Epithelial cell of prostate (primary cell): Measurements from ENCODE around the gene TSPAN4.

ENCODE experiments used
- DNase-seq: peaks from one replicate; pipeline ENCODE4 v3.0.0-alpha.2; 2011; ENCODE audit warnings: low read depth, low spot score
- H3K27ac ChIP-seq: fragments of 450-650 bp; 2 replicates; pipeline ENCODE4 v1.5.1; 2017; ENCODE audit warnings: mild to moderate bottlenecking

The TSPAN4 gene

GRCh38 chr11:899724-900123 lies 57.1 kb downstream of the TSPAN4 start:
- no peak overlapping the region for H3K27ac ChIP-seq
- no peak for DNase-seq

GRCh38 chr11:900545-900944 lies 57.9 kb downstream of the TSPAN4 start:
- no peak overlapping the region for H3K27ac ChIP-seq
- no peak for DNase-seq

- DNase-seq: no peak
- H3K27ac ChIP-seq: no peak overlapping the region
These were observed 58.9 kb downstream of the TSPAN4 start for GRCh38 chr11:901452-902061.

GRCh38 chr11:904380-904779 lies 61.7 kb downstream of the TSPAN4 start:
- no peak for DNase-seq

GRCh38 chr11:905952-906351 lies 63.3 kb downstream of the TSPAN4 start:
- H3K27ac ChIP-seq: no peak overlapping the region
- DNase-seq: no peak

More at GRCh38 chr11:904380-904779, 61.7 kb downstream of the TSPAN4 start:
- no peak overlapping the region for H3K27ac ChIP-seq

GRCh38 chr11:907668-908067 lies 65.0 kb downstream of the TSPAN4 start:
- H3K27ac ChIP-seq: no peak overlapping the region
- no peak for DNase-seq

- DNase-seq: no peak
- H3K27ac ChIP-seq: no peak overlapping the region
These were observed 65.6 kb downstream of the TSPAN4 start for GRCh38 chr11:908273-908672.

GRCh38 chr11:909406-909805 lies 66.8 kb downstream of the TSPAN4 start:
- DNase-seq: no peak
- H3K27ac ChIP-seq: no peak overlapping the region

GRCh38 chr11:910044-910588 lies 67.5 kb downstream of the TSPAN4 start:
- no peak for DNase-seq
- H3K27ac ChIP-seq: peak overlapping the region; percentile 57

GRCh38 chr11:910589-911030 lies 68.0 kb downstream of the TSPAN4 start, which contains the start of gene CHID1:
Gene CHID1 (minus strand): TSS chr11:910810. CDS start chr11:904816, 5,994 bp downstream.
- DNase-seq: peak; percentile 40
- H3K27ac ChIP-seq: peak within 1 kb of the TSS; percentile 57

GRCh38 chr11:911031-911889 lies 68.6 kb downstream of the TSPAN4 start:
- no peak for DNase-seq
- H3K27ac ChIP-seq: peak overlapping the region; percentile 57

- no peak for DNase-seq
- H3K27ac ChIP-seq: no peak overlapping the region
These were observed 69.2 kb downstream of the TSPAN4 start for GRCh38 chr11:911890-912219.

GRCh38 chr11:912266-912665 lies 69.6 kb downstream of the TSPAN4 start:
- H3K27ac ChIP-seq: no peak overlapping the region
- DNase-seq: no peak

- no peak for DNase-seq
These were observed 70.4 kb downstream of the TSPAN4 start for GRCh38 chr11:913043-913442.

GRCh38 chr11:914204-914603 lies 71.6 kb downstream of the TSPAN4 start:
- DNase-seq: no peak
- H3K27ac ChIP-seq: no peak overlapping the region

More at GRCh38 chr11:913043-913442, 70.4 kb downstream of the TSPAN4 start:
- no peak overlapping the region for H3K27ac ChIP-seq

GRCh38 chr11:914747-915501 lies 72.3 kb downstream of the TSPAN4 start:
- no peak for DNase-seq
- no peak overlapping the region for H3K27ac ChIP-seq
